Measurements from ENCODE around the gene DDX41. TPM values are rescaled to one million over a fixed set of nuclear protein-coding genes. Genes with fewer than 3 reads are reported as not detected.
A peak's percentile ranks its signal among the peaks of the same experiment; 100 is the strongest.

DDX41 gene
- total and polyA plus RNA-seq, 9 donors, result 58.3 to 104 (median 70.8) TPM

GRCh38 chr5:177510567-177511053 is 6.2 kb downstream of the DDX41 start:
- H3K4me3 ChIP-seq, result no peak overlapping the region
- H3K9me3 ChIP-seq, result no peaks in the 10 kb centered on the region
- H3K27me3 ChIP-seq, result no peaks in the 10 kb centered on the region
- H3K4me1 ChIP-seq (ENCODE audit: insufficient read depth), result no peaks in the 10 kb centered on the region
- no peak for TF ChIP-seq EP300 (IDR thresholded peaks at IDR 0.05)
- TF ChIP-seq CTCF (IDR thresholded peaks at IDR 0.05), result no peak
- TF ChIP-seq POLR2A (IDR thresholded peaks at IDR 0.05), result no peak
- H3K36me3 ChIP-seq, result no peaks in the 10 kb centered on the region
- WGBS, 3 donors, result 85 to 92% (median 90%) methylated on average over 15 of the region's 15 CpGs
- no peak for DNase-seq
- no peak overlapping the region for H3K27ac ChIP-seq
- intact Hi-C loops (cut with DNase I), result no loop called here

DNA sequence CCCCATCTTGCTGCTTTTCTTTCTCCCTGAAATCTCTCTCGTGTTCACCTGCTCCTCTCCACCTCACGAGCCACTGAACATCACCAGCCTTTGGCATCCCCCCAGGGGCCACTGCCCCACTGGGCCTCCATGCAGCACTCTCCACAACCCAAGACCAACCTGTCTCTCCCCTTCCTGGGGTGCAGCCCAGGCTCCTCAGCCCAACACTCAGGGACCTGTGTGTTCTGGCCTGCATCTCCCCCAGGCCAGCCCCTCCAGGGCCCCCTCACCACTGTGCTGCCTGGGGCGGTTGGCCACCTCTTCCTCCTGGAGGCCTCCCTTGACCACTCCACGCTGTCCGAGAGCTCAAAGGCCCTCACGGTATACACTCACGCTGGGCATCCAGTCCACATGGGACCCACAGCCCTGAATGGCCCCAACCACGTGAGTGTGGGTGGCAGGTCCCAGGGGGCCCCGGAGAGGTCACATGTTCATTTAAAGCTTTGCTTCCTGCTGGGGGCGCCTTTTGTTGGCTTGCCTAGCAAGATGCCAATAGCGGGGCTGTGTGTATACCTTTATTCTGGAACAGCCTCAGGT is 6.7 kb downstream of the DDX41 start:
- Histone ChIP-seq H3K4me1 (ENCODE audit: insufficient read depth) (no peaks in the 10 kb centered on the region), H3K4me3 (no peak overlapping the region), H3K36me3 (no peaks in the 10 kb centered on the region), H3K27me3 (no peaks in the 10 kb centered on the region), H3K9me3 (no peaks in the 10 kb centered on the region), H3K27ac (no peak overlapping the region)
- TF ChIP-seq POLR2A (IDR thresholded peaks at IDR 0.05) (no peak), EP300 (IDR thresholded peaks at IDR 0.05) (no peak), CTCF (IDR thresholded peaks at IDR 0.05) (no peak)
- WGBS, 3 donors, result 70 to 75% (median 72%) methylated on average over 11 of the region's 11 CpGs
- DNase-seq, result no peak
- intact Hi-C loops (cut with DNase I), result loop anchor here in 1 of 4 donors (10.0 kb wide), 1 partner anchor 195 kb away; the partner anchor contains the start of gene MXD3

GRCh38 chr5:177509381-177509951 is 7.3 kb downstream of the DDX41 start, which contains the start of gene DOK3:
DOK3 (minus strand) TSS chr5:177509826; CDS start chr5:177509540, 286 bp downstream.
- no peak within 1 kb of the TSS for H3K27ac ChIP-seq
- no peaks in the 10 kb centered on the region for H3K27me3 ChIP-seq
- H3K4me3 ChIP-seq, result no peak within 1 kb of the TSS
- H3K9me3 ChIP-seq, result no peaks in the 10 kb centered on the region
- intact Hi-C loops (cut with DNase I), result loop anchor here in 1 of 4 donors (10.0 kb wide), 1 partner anchor 195 kb away; the partner anchor contains the start of gene MXD3
- no peaks in the 10 kb centered on the region for H3K36me3 ChIP-seq
- WGBS, 3 donors, result 18 to 36% (median 34%) methylated on average over 19 to 20 of the region's 20 CpGs
- H3K4me1 ChIP-seq (ENCODE audit: insufficient read depth), result no peaks in the 10 kb centered on the region
- no peak for TF ChIP-seq CTCF (IDR thresholded peaks at IDR 0.05)
- DNase-seq, result peak in 1 of 5 donors; percentile 30

DNA sequence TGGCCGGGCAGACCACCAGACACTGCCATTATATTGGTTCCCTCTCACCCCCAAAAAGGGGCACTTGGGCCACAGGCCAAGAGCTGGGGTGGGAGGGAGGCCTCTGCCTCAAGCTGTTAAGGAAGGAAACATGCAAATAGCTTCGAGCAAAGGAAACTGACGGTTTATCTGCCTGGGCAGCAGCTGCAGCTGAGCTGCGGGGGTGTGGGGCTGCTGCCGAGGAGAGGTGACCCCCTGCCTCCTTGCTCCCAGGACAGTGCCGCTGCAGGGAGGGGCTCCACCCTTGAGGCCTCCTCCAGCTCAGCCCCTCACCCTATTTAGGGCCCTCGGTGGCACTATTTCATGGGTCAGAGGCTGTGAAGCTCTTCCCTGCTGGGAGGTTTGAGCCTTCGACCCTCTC is 7.9 kb downstream of the DDX41 start:
- 22 to 30% (median 23%) methylated on average over 8 of the region's 8 CpGs for WGBS, 3 donors
- intact Hi-C loops (cut with DNase I), result loop anchor here in 1 of 4 donors (10.0 kb wide), 1 partner anchor 194 kb away; the partner anchor contains the start of gene MXD3
- Histone ChIP-seq H3K9me3 (no peaks in the 10 kb centered on the region), H3K27me3 (no peaks in the 10 kb centered on the region), H3K36me3 (no peaks in the 10 kb centered on the region), H3K27ac (no peak overlapping the region), H3K4me1 (ENCODE audit: insufficient read depth) (no peaks in the 10 kb centered on the region), H3K4me3 (no peak overlapping the region)
- no peak for TF ChIP-seq CTCF (IDR thresholded peaks at IDR 0.05)
- no peak for TF ChIP-seq EP300 (IDR thresholded peaks at IDR 0.05)
- no peak for TF ChIP-seq POLR2A (IDR thresholded peaks at IDR 0.05)
- no peak for DNase-seq

All from ovary (tissue), 9 donors.